MM.1S (cell line): ENCODE results near the gene SH3PXD2A.

Experiments used
- CTCF ChIP-seq: fragments of 300-600 bp; sonication (generic); IDR thresholded peaks from 2 replicates; pipeline ENCODE4 v1.5.1; 2016; ENCODE audit warnings: antibody characterized with exemption, low read length, mixed read lengths
- EZH2 ChIP-seq: fragments of 300-600 bp; sonication (generic); optimal IDR thresholded peaks from 2 replicates; pipeline ENCODE3; 2017; ENCODE audit warnings: low read depth, mild to moderate bottlenecking, antibody characterized with exemption, low read length, mixed read lengths
- EZH2phosphoT487 ChIP-seq: fragments of 300-600 bp; sonication (generic); IDR thresholded peaks from 2 replicates; pipeline ENCODE4 v1.6.1; 2018; ENCODE audit warnings: antibody characterized with exemption, low read length

- no peak for TF ChIP-seq CTCF
- TF ChIP-seq EZH2 = no peak
- TF ChIP-seq EZH2phosphoT487 = no peak
These were observed 54.4 kb downstream of the SH3PXD2A start for GRCh38 chr10:103800789-103801540.
